DMS79 (cell line): ENCODE results near the gene ZNF471.

ENCODE experiments used
- DNase-seq: peaks from one replicate; lab custom pipeline; 2025; lab: John Stamatoyannopoulos, UW

The ZNF471 gene

DNA sequence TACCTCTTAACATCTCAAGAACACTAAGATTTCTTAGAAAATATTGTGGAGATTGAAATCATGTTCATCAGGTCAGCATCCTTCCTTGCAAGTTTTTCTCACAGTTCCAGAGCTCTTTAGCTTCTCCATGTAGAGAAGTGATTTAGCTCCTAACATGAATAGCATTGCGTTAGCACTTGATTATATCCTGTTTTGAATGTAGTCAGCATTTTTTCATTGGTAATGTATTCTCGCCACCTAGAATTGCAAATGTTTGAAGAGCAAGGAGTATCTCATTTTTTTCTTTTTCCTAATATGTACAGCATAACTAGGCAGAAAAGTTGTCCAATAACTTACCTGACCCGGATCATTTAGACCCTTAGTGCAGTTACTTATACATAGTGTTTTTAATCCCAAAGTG, 66.3 kb downstream of the ZNF471 start:
- no peak for DNase-seq

DNA sequence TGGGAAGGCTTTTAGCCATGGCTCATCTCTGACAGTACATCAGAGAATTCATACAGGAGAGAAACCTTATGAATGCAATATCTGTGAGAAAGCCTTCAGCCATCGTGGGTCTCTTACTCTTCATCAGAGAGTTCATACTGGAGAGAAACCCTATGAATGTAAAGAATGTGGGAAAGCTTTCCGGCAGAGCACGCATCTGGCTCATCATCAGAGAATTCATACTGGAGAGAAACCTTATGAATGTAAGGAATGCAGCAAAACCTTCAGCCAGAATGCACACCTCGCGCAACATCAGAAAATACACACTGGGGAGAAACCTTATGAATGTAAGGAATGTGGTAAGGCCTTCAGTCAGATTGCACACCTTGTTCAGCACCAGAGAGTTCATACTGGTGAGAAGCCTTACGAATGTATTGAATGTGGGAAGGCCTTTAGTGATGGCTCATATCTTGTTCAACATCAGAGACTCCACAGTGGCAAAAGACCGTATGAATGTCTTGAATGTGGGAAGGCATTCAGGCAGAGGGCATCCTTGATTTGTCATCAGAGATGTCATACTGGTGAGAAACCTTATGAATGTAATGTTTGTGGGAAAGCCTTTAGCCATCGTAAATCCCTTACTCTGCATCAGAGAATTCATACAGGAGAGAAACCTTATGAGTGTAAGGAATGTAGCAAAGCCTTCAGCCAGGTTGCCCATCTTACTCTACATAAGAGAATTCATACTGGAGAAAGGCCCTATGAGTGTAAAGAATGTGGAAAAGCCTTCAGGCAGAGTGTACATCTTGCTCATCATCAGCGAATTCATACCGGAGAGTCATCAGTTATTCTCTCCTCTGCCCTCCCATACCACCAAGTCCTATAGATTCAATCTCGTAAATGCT, 70.3 kb downstream of the ZNF471 start:
- no peak for DNase-seq
